RKO (cell line): ENCODE measurements around the gene KAT14.
A peak's percentile ranks its signal among the peaks of the same experiment; 100 is the strongest.
"Not testable (repeated sequence)": the region's sequence is repeated elsewhere in the genome, so short reads cannot be mapped to it uniquely, and the experiment has no call there.

Experiments used
- DNase-seq: peaks from one replicate; pipeline ENCODE4 v3.0.0-alpha.2; 2016; ENCODE audit warnings: low spot score

KAT14 gene

DNA sequence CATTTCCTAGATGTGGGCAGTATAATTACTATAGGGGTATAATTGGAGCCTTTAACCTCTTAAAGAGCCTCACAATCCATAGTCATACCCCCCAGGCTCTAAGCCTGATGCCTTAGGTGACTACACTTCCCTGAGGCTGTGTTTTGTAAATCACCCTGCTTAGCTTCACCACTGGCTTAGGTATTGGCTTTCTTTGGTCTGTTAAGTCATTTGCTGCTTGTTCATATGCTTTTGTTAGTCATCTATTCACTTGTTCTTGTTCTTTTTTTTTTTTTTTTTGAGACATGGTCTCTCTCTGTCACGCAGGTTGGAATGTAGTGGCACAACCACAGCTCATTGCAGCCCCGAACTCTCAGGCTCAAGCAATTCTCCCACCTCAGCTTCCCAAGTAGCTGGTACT lies 26.7 kb downstream of the KAT14 start:
- peak; percentile 15 for DNase-seq

GRCh38 chr20:18165553-18165952 lies 27.9 kb downstream of the KAT14 start:
- DNase-seq, result no peak

DNA sequence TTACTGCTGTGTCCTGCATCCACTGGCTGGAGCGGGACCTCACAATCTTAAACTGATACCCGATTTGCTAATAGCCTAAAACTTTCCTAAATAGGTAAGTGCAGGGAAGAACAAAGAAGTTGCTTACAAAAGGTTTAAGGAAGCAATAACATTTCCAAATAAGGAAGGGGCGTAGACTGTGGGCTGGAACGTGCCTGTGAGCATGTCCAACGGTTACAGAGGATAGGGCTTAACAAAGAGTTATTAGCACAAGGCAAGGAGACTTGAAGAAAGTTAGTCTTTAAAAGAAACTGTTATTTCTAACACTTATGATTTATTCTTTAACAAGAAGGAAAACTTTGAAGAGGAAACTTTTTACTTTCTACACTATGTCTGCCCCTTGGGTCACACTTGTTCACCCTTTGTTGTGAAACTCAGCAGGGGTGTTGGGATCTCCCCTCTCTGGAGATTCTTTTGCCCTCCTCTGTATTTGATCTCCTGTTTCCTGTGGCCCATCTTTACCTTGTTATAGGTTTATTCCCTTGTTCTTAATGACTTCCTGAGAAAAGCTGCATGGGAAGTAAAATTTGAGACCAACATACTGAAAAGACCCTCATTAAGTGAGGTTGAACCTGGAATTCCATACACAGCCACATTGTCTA lies 28.7 kb downstream of the KAT14 start:
- no peak for DNase-seq

GRCh38 chr20:18166950-18167349 lies 29.3 kb downstream of the KAT14 start:
- no peak for DNase-seq

GRCh38 chr20:18172379-18172778 lies 34.7 kb downstream of the KAT14 start:
- DNase-seq, result no peak

DNA sequence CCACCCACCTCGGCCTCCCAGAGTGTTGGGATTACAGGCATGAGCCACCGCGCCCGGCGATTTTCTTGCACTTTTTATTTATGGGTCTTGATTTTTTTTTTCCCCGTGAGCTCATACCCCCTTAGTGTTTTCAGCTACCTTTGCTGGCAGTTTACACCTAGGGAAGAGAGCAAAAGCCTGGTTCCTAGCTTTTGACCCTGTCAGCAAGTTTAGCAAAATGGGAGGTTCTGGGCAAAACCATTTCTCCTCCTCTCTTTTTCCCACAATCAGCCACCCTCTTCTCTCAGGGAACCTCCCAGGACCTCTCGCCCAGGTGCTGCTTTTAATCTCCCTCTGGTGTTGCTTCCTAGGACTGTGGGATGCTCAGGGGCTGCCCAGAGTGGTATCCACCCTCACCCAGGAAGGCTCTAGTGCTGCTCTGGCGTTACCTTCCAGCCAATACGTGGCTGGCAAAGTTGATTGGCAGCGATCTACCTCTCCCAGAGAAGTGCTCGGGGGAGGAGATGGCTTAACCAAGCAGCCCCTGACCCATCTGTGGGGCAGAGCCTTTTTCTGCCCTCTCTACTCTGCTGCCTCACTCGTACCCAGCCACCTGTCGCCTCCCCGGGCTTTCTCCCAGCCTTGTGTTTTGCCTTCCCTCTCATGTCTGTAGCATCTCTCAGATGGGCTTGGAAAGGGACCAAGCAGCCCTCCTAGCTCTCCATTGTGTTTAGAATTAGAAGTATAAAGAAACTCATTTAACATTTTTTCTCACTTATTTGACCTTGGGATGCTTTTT lies 37.4 kb downstream of the KAT14 start:
- no peak for DNase-seq

DNA sequence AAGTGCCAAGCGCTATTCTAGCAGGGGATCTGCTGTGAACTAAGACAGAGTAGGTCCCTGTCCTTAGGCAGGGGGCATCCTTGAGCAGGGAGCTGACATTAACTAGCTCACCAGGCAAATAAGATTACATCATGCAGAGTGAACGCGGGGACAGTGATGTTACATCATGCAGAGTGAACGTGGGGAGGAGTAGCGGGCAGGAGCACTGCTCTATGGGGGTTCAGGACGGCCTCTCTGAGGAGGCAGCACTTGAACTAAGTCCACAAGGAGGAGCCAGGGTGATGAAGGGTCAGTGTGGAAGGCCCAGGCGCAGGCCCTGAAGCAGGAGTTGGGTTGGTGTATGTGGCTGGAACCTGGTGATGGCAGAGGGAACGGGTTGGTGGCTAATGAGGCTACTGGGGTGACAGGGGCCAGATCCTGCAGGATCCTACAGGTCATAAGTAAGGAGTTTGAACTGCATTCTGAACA lies 38.7 kb downstream of the KAT14 start:
- DNase-seq, result peak; percentile 8

- DNase-seq, result not testable (repeated sequence)
Measured at GRCh38 chr20:18180366-18180765, 42.7 kb downstream of the KAT14 start.

DNA sequence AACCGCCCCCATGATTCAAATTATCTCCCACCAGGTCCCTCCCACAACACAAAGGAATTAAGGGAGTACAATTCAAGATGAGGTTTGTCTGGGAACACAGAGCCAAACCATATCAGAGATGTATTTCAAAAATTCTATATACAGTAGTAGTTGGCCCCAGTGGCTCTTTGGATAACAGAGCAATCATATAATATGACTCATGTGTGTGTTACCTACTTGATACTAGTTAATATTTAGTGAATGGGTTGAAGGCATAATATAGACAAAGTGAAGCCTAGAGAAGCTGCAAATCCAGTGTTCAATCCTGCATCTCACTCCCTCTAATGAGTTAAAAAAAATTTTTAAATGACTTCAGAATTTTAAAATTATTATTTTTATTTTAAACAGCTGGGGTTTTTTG lies 43.2 kb downstream of the KAT14 start:
- DNase-seq, result no peak

DNA sequence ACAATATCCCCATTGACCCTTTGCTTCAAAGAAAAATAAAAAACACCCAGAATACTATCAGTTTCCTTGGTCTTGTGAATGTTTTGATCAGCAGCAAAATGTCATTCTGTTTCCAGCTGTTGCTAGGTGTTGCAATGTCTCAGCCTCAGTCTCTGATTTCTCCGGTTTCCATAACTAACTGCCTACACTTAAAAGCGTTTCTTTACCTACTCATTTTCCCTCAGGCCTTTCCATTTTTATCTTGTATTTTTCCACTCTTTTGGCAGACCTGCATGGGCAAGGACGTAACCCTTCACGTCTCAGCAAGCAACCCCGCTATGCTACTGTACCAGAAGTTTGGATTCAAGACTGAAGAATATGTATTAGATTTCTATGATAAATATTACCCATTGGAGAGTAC lies 49.4 kb downstream of the KAT14 start:
- no peak for DNase-seq

- no peak for DNase-seq
Measured at GRCh38 chr20:18188434-18188833, 50.8 kb downstream of the KAT14 start.

DNA sequence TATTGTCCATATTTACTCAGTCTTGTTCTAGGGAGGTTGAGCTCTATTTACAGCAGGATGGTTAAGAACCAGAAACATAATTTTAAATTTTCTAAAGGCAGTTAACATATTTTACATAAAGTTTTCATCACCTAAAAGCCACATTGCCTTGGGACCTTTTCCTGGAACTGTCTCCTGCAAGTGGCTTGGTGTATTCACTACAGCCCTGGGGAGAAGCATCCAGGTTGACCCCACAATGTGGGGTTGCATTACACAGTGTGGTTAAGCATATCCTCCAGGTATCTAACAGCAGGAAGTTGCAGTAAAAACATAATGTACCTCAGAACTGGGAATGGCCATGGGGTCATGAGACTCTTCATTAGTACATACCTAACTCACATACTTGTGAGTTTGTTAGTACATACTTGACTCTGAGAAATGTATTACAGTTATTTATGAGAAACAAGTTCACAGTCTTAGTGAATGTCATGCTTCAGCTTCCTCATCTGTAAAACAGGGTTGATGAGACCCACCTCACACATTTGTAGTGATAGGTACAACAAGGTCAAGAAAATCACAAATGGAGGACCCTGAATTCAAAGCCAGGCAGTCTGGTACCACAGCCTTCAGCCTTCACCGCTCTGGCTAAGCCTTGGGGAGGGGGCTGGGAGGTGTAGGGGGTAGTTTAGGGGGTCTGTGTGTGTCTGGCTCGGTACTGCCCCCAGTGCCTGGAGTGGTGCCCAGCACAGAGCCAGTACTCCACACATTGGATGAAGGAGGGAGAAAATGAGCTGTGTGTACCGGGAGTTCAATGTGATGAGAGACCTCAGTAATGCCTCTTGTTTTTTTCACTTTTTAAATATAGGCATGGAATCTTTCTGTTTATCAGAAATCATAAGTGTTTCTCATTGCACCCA lies 52.9 kb downstream of the KAT14 start:
- DNase-seq, result no peak

DNA sequence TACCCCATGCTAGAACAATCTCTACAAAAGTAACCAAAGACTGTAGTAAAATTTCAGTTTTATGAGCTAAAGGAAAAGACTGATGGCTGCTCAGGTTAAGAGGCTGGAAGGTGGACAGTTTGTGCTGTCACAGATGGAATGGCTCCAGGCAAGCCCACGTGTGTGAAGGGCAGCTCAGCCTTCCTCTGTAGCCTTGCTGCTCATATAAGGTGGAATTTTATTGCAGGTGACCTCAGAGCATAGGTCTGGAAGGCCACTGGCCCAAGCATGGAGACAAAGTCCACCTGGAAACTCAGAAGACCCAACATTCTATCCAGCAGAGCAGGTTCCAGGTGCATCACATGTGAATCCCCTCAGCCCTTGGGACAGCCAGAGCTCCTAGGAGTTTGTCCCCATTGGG lies 53.6 kb downstream of the KAT14 start:
- no peak for DNase-seq

GRCh38 chr20:18194461-18194860 lies 56.8 kb downstream of the KAT14 start:
- not testable (repeated sequence) for DNase-seq

GRCh38 chr20:18195931-18196330 lies 58.3 kb downstream of the KAT14 start:
- peak; percentile 19 for DNase-seq

DNA sequence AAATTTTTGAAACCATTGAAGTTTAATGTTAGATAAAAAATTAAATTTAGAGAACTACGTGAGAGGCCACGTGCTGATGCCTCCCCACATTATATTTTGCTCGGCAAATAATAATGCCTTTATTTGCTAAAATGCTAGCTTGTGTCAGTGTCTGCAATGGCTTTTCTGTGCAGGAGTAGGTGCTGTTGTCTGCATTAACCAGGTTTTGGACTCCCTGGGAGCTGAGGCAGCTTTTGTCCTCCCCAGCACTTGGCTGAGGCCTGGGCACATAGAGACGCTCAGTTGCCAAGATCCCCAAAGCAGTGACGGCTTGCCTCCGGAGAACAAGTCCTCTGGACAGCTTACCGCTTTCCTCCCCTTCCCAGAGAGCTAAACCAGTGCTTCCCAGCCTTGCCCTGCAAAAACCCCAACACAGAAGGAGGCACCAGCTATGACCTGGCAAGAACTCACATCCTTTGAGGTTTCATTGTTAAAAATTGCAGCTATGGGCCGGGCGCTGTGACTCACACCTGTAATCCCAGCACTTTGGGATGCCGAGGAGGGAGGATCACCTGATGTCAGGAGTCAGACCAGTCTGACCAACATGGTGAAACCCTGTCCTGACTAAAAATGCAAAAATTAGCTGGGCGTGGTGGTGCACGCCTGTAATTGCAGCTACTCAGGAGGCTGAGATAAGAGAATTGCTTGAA lies 59.9 kb downstream of the KAT14 start:
- peak; percentile 44 for DNase-seq

DNA sequence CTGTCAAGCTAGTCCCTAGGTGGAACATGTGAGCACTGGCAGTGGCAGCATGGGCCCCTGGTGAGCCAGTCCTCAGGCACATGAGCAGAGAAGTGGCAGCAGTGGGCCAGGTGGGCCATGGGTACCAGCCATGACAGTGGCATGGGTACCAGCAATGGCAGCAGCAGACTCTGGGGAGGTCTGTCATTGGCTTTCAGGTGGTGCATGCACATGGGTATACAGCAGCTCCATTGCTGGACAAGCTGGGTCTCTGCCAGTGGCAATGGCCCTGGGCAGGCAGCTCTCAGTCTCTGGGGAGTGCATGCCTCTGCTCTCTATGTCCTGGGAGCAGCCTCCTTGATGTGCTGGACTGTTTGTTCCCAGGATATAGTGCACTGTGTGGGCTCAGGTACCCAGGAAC lies 65.3 kb downstream of the KAT14 start:
- no peak for DNase-seq

DNA sequence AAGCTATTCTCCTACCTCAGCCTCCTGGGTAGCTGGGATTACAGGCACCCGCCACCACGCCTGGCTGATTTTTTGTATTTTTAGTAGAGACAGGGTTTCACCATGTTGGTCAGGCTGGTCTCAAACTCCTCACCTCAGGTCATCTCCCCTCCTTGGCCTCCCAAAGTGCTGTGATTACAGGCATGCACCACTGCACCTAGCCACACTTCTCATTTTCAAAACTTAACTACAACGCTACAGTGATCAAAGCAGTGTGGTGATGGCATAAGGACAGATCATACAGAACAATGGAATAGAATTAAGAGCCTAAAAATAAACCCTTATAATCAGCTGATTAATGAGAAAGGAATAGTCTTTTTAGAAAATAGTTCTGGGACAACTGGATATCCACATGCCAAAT lies 66.0 kb downstream of the KAT14 start:
- DNase-seq, result not testable (repeated sequence)

DNA sequence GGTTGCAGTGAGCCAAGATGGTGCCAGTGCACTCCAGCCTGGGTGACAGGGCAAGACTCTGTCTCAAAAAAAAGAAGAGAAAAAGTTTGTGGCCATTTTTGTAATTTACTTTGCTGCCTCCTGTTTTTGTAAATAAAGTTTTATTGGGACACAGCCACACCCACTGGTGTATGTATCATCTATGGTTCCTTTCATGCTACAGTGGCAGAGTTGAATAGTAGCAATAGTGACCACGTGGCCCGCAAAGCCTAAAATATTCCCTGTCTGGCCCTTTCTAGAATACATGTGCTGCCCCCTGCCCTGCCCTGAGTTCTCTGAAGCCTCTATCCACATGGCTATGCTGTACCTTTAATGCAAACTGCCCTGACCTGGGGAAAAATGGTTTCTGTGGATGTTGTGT lies 75.3 kb downstream of the KAT14 start:
- DNase-seq, result no peak

- DNase-seq, result no peak
Measured at GRCh38 chr20:18215566-18215965, 77.9 kb downstream of the KAT14 start.

DNA sequence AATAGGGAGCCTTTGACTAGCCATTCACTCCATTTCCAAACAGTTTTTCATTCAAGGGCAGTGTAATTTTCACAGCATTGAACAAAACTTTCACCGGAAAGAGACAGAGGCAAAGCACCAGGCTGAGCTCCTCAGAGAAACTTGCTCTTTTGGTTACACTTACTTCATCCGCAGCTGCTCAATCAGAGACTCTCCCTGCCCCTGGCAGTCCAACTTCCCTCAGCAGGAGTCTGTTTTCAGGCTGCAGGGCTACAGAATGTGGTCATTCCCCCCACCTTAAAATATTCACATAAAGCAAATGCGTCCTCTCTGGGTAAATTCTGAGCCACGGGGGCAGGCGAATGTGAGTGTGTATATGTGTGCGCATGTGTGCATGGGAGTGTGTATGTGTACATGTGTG lies 80.6 kb downstream of the KAT14 start:
- DNase-seq, result no peak

- peak; percentile 12 for DNase-seq
Measured at GRCh38 chr20:18223409-18223808, 85.7 kb downstream of the KAT14 start.
